ENCODE data around the gene PPARG.

DNA sequence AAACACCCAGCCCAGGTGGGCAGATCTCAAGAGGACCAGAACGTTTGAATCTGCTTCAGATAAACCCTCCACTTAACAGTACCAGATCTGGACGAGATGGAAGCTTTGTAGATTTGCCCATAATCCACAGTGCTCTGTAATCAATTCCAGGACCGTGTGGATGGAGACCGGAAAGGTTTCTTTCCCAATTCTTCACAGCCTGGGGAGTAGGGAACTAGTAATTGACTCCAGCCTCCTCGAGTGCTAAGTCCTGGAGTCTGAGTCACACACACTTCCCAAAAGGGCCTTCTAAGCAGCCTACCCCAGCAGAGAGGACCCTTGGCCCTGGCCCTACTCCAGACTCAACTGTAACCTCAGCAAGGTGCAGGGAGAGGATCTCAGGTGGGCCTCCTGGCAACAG, 139.3 kb downstream of the PPARG start:
- TF ChIP-seq, protein P1, sequence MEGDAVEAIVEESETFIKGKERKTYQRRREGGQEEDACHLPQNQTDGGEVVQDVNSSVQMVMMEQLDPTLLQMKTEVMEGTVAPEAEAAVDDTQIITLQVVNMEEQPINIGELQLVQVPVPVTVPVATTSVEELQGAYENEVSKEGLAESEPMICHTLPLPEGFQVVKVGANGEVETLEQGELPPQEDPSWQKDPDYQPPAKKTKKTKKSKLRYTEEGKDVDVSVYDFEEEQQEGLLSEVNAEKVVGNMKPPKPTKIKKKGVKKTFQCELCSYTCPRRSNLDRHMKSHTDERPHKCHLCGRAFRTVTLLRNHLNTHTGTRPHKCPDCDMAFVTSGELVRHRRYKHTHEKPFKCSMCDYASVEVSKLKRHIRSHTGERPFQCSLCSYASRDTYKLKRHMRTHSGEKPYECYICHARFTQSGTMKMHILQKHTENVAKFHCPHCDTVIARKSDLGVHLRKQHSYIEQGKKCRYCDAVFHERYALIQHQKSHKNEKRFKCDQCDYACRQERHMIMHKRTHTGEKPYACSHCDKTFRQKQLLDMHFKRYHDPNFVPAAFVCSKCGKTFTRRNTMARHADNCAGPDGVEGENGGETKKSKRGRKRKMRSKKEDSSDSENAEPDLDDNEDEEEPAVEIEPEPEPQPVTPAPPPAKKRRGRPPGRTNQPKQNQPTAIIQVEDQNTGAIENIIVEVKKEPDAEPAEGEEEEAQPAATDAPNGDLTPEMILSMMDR (IDR thresholded peaks at IDR 0.05), result no peak
- no peak for TF ChIP-seq POLR2A (IDR thresholded peaks at IDR 0.05)
